ENCODE data around the gene HYAL1.
"Not testable (repeated sequence)": the region's sequence is repeated elsewhere in the genome, so short reads cannot be mapped to it uniquely, and the experiment has no call there.

Gene HYAL1

GRCh38 chr3:50316657-50317242 lies 13.4 kb upstream of the HYAL1 start:
- no peak for FAIRE-seq

- FAIRE-seq, result no peak
These were observed 11.4 kb upstream of the HYAL1 start for GRCh38 chr3:50314816-50315215.

DNA sequence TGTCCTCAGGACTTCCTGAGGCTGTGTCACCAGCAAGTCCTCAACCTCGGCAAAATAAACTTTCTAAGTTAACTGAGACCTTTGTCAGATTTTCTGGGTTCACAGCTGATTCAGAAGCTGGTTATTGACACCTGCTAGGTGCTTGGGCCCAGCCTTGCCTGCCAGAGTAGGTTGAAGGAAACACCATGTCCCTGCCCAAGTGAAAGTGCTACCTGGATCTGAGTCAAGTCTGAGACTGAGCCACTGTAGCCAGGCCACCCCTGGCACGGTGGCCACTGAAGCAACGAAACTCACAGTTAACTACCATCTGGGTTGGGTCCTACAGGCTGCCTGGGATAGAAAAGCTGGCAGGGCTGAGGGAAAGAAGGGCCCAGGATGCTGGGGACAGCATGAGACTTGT lies 11.0 kb upstream of the HYAL1 start:
- no peak for FAIRE-seq

DNA sequence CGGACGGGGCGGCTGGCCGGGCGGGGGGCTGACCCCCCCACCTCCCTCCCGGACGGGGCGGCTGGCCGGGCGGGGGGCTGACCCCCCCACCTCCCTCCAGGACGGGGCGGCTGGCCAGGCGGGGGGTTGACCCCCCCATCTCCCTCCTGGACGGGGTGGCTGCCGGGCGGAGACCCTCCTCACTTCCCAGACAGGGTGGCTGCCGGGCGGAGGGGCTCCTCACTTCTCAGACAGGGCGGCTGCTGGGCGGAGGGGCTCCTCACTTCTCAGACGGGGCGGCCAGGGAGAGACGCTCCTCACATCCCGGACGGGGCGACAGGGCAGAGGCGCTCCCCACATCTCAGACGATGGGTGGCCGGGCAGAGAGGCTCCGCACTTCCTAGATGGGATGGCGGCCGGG lies 8.7 kb upstream of the HYAL1 start:
- FAIRE-seq, result not testable (repeated sequence)

DNA sequence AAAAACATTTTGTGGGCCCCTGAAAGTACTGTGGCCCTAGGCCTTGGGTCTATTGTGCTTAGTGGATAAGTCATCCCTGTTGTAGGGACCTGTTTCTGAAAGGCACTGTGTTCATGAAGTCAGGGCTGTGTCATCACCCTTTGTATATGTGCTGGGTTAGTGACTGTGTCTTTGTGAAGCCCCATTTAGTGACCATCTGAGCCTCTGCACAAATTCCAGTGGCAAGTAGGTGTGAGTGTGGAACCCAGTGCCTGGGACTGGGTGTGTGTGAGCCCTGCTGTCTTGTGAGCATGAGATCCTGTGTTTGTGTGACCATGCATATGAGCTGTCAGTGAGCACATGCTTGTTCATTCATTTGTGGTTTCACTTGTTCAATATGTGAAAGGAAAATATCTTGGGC lies 1.2 kb upstream of the HYAL1 start:
- FAIRE-seq, result no peak

DNA sequence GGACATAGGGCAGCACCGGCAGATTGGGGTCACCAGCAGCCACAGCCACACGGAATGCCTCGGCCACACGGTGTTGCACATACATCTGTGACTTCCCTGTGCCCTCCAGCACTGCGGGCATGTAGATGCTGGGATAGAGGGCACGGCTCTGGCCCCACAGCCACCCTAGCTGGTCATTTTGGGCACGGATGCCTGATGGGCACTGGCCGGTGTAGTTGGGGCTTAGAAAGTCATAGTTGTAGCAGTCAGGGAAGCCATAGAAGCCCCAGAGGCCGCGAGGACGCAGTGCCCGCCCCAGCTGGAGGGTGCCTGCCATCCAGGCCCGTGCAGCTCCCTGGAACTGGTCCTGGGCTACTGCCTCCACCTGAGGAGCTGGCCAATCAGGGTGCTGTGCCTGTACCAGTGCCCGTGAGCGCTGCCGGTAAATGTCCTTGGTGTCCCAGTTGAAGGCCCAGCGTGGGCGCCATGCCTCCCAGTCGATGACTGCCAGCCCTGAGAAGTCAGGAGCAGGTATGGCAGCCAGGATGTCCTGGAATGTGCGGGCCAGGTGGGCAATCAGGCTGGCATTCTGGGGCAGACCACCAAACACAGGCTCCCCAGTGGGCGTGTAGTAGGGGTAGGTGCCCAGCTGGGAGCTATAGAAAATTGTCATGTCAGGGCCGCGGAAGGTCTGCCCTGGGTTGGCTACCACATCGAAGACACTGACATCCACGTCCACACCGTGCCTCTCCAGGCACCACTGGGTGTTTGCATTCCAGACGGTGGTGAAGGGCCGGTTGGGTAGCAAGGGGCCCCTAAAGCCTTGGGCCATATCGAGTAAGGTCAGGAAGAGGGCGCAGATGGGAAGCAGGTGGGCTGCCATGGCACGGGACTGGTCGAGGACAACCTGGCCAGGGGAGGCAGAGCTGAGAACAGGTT lies 1.0 kb downstream of the HYAL1 start:
- no peak for FAIRE-seq

GRCh38 chr3:50300681-50301254 lies 2.6 kb downstream of the HYAL1 start:
- FAIRE-seq, result no peak

GRCh38 chr3:50299929-50300680 lies 3.3 kb downstream of the HYAL1 start:
- FAIRE-seq, result no peak

DNA sequence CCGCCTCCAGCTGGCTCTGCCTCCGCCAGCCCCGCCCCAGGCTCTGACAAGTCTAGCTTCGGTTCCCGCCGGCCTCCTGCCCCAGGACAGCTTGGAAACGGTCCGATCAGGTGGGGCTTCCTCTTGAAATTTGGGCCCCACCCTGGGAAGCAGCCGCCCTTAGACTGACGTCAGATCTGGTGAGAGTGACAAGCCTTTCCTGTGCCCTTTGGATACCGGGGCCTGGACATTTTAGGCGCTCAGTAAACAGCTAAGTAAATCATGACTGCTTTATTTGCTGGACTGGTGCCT lies 3.8 kb downstream of the HYAL1 start:
- no peak for FAIRE-seq

GRCh38 chr3:50298836-50299637 lies 4.3 kb downstream of the HYAL1 start, which contains the start of the genes HYAL3 and NAA80:
Gene HYAL3 (minus strand): TSS chr3:50299405. CDS start chr3:50295602, 3,803 bp downstream.
Gene NAA80 (minus strand): TSS chr3:50299405. CDS start chr3:50297463, 1,942 bp downstream.
- FAIRE-seq, result peak; percentile 93

- FAIRE-seq, result no peak
These were observed 5.3 kb downstream of the HYAL1 start for GRCh38 chr3:50297896-50298725.

DNA sequence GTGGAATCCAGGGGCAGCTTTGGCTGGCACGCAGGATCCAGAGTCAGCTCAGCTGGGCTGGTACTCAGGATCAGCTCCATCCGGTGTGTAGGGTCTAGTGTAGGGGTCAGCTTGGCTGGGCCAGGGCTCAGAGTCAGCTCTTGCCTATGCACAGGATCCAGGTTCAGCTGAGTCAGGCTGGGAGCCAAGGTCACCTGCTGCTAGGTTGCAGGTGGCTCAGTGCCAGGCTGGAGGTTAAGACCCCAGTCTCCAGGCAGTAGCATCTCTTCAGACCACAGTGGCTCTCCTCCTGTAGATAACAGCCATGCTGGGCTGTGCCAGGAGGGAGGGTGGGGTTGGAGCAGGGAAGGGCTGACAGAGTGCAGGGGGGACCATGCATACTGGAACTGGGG lies 6.0 kb downstream of the HYAL1 start:
- FAIRE-seq, result no peak

GRCh38 chr3:50296721-50297383 lies 6.5 kb downstream of the HYAL1 start:
- FAIRE-seq, result no peak

GRCh38 chr3:50295553-50296431 lies 7.6 kb downstream of the HYAL1 start:
- FAIRE-seq, result no peak

- no peak for FAIRE-seq
These were observed 8.6 kb downstream of the HYAL1 start for GRCh38 chr3:50294492-50295403.

DNA sequence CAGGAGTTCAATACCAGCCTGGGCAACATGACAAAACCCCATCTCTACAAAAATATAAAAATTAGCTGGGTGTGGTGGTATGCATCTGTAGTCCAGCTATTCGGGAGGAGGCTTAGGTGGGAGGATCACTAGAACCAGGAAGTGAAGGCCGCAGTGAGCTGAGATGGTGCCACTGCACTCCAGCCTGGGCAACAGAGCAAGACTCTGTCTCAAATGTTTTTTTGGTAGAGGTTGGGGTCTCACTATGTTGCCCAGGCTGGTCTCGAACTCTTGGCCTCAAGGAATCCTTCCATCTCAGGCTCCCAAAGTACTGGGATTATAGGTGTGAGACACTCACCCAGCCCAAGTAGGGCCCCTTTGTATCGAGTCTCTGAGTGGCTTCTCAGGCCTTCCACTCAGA lies 9.3 kb downstream of the HYAL1 start:
- no peak for FAIRE-seq

DNA sequence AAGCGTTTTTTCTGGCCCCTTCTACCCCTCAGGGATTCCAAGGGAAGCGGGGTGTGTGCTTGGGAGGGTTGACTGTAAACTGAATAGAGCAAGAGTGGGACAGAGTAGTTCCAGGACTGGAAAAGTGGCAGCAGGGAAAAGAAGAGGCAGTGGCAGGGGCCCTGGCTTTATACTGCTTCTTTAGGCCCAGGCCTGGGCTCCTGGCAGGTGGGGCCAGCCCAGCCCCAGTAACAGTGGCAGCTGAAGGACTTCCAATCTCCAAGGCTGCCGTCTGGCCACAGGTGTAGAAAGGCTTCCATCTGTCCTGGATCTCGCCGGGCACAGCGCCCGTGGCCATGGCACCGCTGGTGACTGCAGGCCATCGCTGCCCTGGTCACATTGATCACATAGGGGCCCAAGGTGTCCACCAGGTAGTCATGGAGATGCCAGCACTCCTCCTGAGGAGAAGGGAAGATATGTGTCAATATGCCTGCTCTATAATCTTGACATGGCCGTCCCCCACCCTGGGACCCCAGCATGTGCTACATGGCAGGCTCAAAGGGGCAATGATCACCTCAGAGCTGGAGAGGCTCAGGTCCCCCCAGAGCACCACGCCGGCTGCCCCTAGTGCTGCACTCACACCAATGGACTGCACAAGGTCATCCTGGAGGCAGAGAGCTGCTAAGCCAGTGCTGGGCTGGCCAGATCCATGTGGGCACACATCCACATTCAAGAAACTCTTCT lies 10.1 kb downstream of the HYAL1 start:
- FAIRE-seq, result no peak
